ENCODE data around the gene ARHGAP23.
A peak's percentile ranks its signal among the peaks of the same experiment; 100 is the strongest.
"Not testable (repeated sequence)": the region's sequence is repeated elsewhere in the genome, so short reads cannot be mapped to it uniquely, and the experiment has no call there.

ARHGAP23 gene

GRCh38 chr17:38461683-38462082 is 33.4 kb downstream of the ARHGAP23 start:
- no peak for DNase-seq (ENCODE audit: low read depth)

GRCh38 chr17:38463451-38463858 is 35.2 kb downstream of the ARHGAP23 start:
- DNase-seq (ENCODE audit: low read depth) = no peak

- DNase-seq (ENCODE audit: low read depth) = no peak
Measured at GRCh38 chr17:38464251-38464722, 36.0 kb downstream of the ARHGAP23 start.

- peak; percentile 59 for DNase-seq (ENCODE audit: low read depth)
Measured at GRCh38 chr17:38464723-38465390, 36.6 kb downstream of the ARHGAP23 start.

GRCh38 chr17:38465391-38466345 is 37.4 kb downstream of the ARHGAP23 start:
- DNase-seq (ENCODE audit: low read depth) = no peak

GRCh38 chr17:38466346-38467315 is 38.4 kb downstream of the ARHGAP23 start:
- DNase-seq (ENCODE audit: low read depth) = no peak

GRCh38 chr17:38467491-38467890 is 39.2 kb downstream of the ARHGAP23 start:
- DNase-seq (ENCODE audit: low read depth) = no peak

- DNase-seq (ENCODE audit: low read depth) = no peak
Measured at GRCh38 chr17:38469875-38470274, 41.6 kb downstream of the ARHGAP23 start.

- not testable (repeated sequence) for DNase-seq (ENCODE audit: low read depth)
Measured at GRCh38 chr17:38471253-38471652, 43.0 kb downstream of the ARHGAP23 start.

GRCh38 chr17:38474666-38475065 is 46.4 kb downstream of the ARHGAP23 start:
- not testable (repeated sequence) for DNase-seq (ENCODE audit: low read depth)

GRCh38 chr17:38476549-38476948 is 48.3 kb downstream of the ARHGAP23 start:
- DNase-seq (ENCODE audit: low read depth) = no peak

- DNase-seq (ENCODE audit: low read depth) = not testable (repeated sequence)
Measured at GRCh38 chr17:38477417-38477816, 49.2 kb downstream of the ARHGAP23 start.

GRCh38 chr17:38477951-38478350 is 49.7 kb downstream of the ARHGAP23 start:
- DNase-seq (ENCODE audit: low read depth) = not testable (repeated sequence)

- DNase-seq (ENCODE audit: low read depth) = not testable (repeated sequence)
Measured at GRCh38 chr17:38478667-38479066, 50.4 kb downstream of the ARHGAP23 start.

GRCh38 chr17:38482039-38482699 is 53.9 kb downstream of the ARHGAP23 start:
- not testable (repeated sequence) for DNase-seq (ENCODE audit: low read depth)

- DNase-seq (ENCODE audit: low read depth) = not testable (repeated sequence)
Measured at GRCh38 chr17:38482700-38483043, 54.4 kb downstream of the ARHGAP23 start.

- not testable (repeated sequence) for DNase-seq (ENCODE audit: low read depth)
Measured at GRCh38 chr17:38484242-38485145, 56.2 kb downstream of the ARHGAP23 start.

GRCh38 chr17:38485146-38485468 is 56.8 kb downstream of the ARHGAP23 start:
- no peak for DNase-seq (ENCODE audit: low read depth)

- DNase-seq (ENCODE audit: low read depth) = not testable (repeated sequence)
Measured at GRCh38 chr17:38485681-38486298, 57.5 kb downstream of the ARHGAP23 start.

GRCh38 chr17:38489774-38490173 is 61.5 kb downstream of the ARHGAP23 start:
- DNase-seq (ENCODE audit: low read depth) = not testable (repeated sequence)

Data from non-pigmented ciliary epithelial cell (primary cell).